Gastroesophageal sphincter (tissue), 4 donors: Measurements from ENCODE around the gene C19orf47. TPM values are rescaled to one million over a fixed set of nuclear protein-coding genes. Genes with fewer than 3 reads are reported as not detected.

Source experiments
- ATAC-seq: fragments of 150-250 bp; one replicate; pipeline ENCODE4 v1.9.1; 2016; ENCODE audit warnings: mild to moderate bottlenecking, moderate library complexity
- H3K27ac ChIP-seq, 4 donors: fragments of 200-600 bp; sonication (generic) in 3 of 4; 1 replicate in 3 of 4; 2 replicates in 1 of 4; pipeline ENCODE4 v1.5.1; 2016 to 2019
- H3K27me3 ChIP-seq: fragments of 200-600 bp; sonication (generic); one replicate; pipeline ENCODE4 v1.5.1; 2019
- H3K36me3 ChIP-seq, 2 donors: fragments of 200-600 bp; sonication (generic); one replicate each; pipeline ENCODE4 v1.5.1; 2019; ENCODE audit warnings: control low read depth in 1 of 2
- H3K4me1 ChIP-seq, 3 donors: fragments of 200-600 bp; sonication (generic); 1 replicate in 2 of 3; 2 replicates in 1 of 3; pipeline ENCODE4 v1.5.1; 2016 to 2019; ENCODE audit warnings: control low read depth in 2 of 3
- H3K4me3 ChIP-seq, 2 donors: fragments of 200-600 bp; sonication (generic); one replicate each; pipeline ENCODE4 v1.5.1; 2019; ENCODE audit warnings: mild to moderate bottlenecking in 1 of 2, moderate library complexity in 1 of 2
- H3K9me3 ChIP-seq, 3 donors: fragments of 200-600 bp; sonication (generic); one replicate each; pipeline ENCODE4 v1.5.1; 2017 to 2019; ENCODE audit warnings: control low read depth in 2 of 3
- CTCF ChIP-seq, 4 experiments: fragments of 200-600 bp in 2 of 4; fragments of 450-650 bp in 2 of 4; sonication (generic) in 1 of 4; IDR thresholded peaks; one replicate each; pipeline ENCODE4 v1.5.1; 2017 to 2019; ENCODE audit warnings: antibody characterized with exemption in 4 of 4, mild to moderate bottlenecking in 2 of 4, moderate library complexity in 2 of 4
- EP300 ChIP-seq: sonication (generic); formaldehyde crosslinking; IDR thresholded peaks from one replicate; pipeline ENCODE4 v1.6.1; 2017; ENCODE audit warnings: antibody characterized with exemption, mild to moderate bottlenecking
- POLR2A ChIP-seq, 2 donors: fragments of 450-650 bp; IDR thresholded peaks; one replicate each; pipeline ENCODE4 v1.6.1; 2017; ENCODE audit warnings: antibody characterized with exemption in 2 of 2, mild to moderate bottlenecking in 2 of 2, moderate library complexity in 1 of 2
- POLR2AphosphoS5 ChIP-seq: sonication (generic); formaldehyde crosslinking; IDR thresholded peaks from one replicate; pipeline ENCODE4 v1.6.1; 2017; ENCODE audit warnings: antibody characterized with exemption
- whole genome bisulfite sequencing, 2 donors: methylation state at CpG; one replicate each; pipeline ENCODE4 v1.1.5; 2018; ENCODE audit warnings: low coverage in 1 of 2; 5-methylcytosine and 5-hydroxymethylcytosine counted together
- total RNA-seq, 4 donors: library from RNA; depleted of rRNA; stranded (reverse); fragments of >200 nt; gene quantifications; one replicate each; pipeline ENCODE4 v1.1.0, GENCODE V29; 2016

C19orf47 gene
- total RNA-seq, 4 donors from 2014 or later = 10.0 to 29.7 (median 19.2) TPM

DNA sequence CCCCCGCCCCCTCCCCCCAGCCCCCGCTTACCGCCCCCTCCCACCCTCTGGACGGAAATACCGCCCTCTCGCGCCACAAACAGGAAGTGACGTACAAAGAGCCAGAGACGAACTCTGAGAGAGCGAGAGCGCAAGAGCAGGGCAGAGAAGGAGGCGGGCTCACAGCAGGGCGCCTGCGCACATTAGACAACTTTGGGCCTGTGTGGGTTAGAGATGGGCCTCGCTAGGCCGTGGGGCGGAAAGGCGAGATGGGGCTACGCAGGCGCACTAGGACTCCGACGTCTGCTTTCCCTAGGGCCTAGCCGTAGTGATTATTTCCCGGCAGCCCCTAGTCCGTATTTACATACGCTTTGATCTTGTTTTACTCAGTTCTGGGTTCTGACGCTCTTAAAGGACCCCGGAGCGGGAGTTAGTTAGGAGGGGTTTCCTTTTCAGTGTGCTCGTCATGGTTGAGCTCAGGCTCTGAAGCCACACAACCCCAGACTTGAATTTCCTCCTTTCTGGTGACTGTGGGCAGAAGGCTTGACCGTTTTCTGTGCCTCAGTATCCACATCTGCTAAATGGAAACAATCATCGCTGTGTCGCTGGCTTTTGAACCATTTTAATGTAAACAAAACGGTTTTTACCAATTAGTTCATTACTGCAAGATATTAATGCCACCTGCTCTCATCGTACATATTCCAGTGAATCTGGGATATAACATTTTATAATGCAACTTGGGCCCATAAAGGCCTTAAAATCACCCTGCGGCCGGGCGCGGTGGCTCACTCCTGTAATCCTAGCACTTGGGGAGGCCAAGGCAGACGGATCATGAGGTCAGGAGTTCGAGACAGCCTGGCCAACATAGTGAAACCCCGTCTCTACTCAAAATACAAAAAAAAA is 62.6 kb downstream of the C19orf47 start:
- peak; percentile 98 for ATAC-seq
- Histone ChIP-seq H3K9me3 (no peaks in the 10 kb centered on the region), H3K4me1 (peaks cover 0 to 51% (median 36%) of the 10 kb centered on the region in 3 donors), H3K36me3 (peaks cover 0 to 8% of the 10 kb centered on the region in 2 donors), H3K27ac (peak overlapping the region; percentile 70 to 98 (median 94)), H3K4me3 (peak overlapping the region; percentile 85 to 87), H3K27me3 (no peaks in the 10 kb centered on the region)
- 11 to 18% methylated on average over 16 to 22 of the region's 42 CpGs for WGBS, 2 donors
- TF ChIP-seq CTCF (IDR thresholded peaks at IDR 0.05) (no peak), POLR2A (IDR thresholded peaks at IDR 0.05) (no peak), EP300 (no peak), POLR2AphosphoS5 (peak; percentile 57)

DNA sequence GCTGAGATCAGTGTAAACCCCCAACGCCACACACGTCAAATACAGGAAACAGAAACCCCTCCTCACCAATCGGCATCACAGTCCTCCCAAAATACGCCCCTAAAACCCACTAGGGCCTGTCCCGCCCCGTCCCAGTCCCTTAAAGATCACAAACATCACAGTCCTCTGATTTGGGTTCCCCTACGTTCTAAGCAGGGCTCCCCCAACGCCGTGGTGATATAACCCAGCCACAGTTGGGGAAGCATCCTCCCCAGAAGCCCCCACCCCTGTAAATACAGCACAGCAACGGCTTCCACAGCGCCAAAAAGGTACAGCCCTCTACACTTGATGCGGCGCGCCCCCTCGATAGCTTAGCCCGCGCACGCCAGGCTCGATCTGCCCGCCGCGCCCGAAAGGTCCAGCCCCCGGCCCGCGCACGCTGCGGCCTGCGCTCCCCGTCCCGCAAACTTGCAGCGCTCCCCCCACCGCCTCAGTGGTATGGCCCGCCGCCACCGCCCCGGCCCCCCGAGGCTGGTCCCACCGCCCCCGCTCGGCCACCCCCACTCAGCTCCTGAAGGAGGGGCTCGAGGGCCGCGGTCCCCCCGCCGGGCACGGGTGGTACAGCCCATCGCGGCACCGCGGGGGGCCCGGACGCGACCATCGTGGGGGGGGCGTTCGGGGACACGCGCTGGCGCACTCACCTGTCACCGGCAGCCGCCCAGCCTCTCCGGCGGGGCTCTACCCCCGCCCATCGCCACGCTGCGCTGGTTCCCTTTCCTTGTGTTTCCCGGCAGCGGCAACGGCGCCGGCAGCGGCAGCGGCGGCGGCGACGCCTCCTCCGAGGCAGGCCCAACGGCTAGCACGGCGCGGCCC is 63.5 kb downstream of the C19orf47 start, which contains the start of gene AKT2:
Gene AKT2 (minus strand): TSS at position 845 of the 852 bp plus-strand sequence. CDS start 20,078 bp downstream, outside the sequence.
- TF ChIP-seq CTCF (IDR thresholded peaks at IDR 0.05) = no peak
- TF ChIP-seq EP300 = no peak
- peak in 1 of 2 donors; percentile 29 for TF ChIP-seq POLR2A (IDR thresholded peaks at IDR 0.05)
- Histone ChIP-seq H3K36me3 (peaks cover 0 to 8% of the 10 kb centered on the region in 2 donors), H3K4me3 (peak within 1 kb of the TSS; percentile 85 to 87), H3K27ac (peak within 1 kb of the TSS; percentile 70 to 98 (median 94)), H3K9me3 (no peaks in the 10 kb centered on the region), H3K27me3 (no peaks in the 10 kb centered on the region), H3K4me1 (peaks cover 0 to 59% (median 45%) of the 10 kb centered on the region in 3 donors)
- 0% methylated on average over 2 to 6 of the region's 84 CpGs for WGBS, 2 donors
- peak; percentile 59 for ATAC-seq

DNA sequence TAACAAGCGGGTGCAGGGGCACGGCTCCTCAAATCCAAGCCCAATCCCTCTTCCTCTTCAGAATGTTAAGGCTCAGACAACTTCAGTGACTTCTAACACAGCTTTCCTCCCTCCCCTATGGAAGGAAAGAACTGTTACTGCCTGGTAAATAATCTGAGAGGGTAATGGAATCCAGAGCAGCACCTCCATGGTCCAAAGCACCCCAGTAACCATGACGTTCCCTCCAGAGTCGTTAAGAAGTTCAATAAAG is 64.0 kb downstream of the C19orf47 start:
- ATAC-seq = no peak
- Histone ChIP-seq H3K4me3 (peak overlapping the region; percentile 85 to 87), H3K27ac (peak overlapping the region; percentile 70 to 98 (median 94)), H3K27me3 (no peaks in the 10 kb centered on the region), H3K36me3 (peaks cover 0 to 8% of the 10 kb centered on the region in 2 donors), H3K9me3 (no peaks in the 10 kb centered on the region), H3K4me1 (peaks cover 0 to 65% (median 50%) of the 10 kb centered on the region in 3 donors)
- 16% methylated on average over 4 of the region's 4 CpGs; no CpG with 5 or more reads in 1 of the 2 donors for WGBS, 2 donors
- TF ChIP-seq EP300 (no peak), CTCF (IDR thresholded peaks at IDR 0.05) (no peak), POLR2A (IDR thresholded peaks at IDR 0.05) (no peak), POLR2AphosphoS5 (no peak)

- Histone ChIP-seq H3K36me3 (peaks cover 0 to 8% of the 10 kb centered on the region in 2 donors), H3K27me3 (no peaks in the 10 kb centered on the region), H3K9me3 (no peaks in the 10 kb centered on the region), H3K4me3 (peak overlapping the region; percentile 85 to 87), H3K4me1 (peaks cover 0 to 70% (median 56%) of the 10 kb centered on the region in 3 donors), H3K27ac (peak overlapping the region in 3 of 4 donors; percentile 90 to 98 (median 97))
- 19% methylated on average over 5 of the region's 12 CpGs; no CpG with 5 or more reads in 1 of the 2 donors for WGBS, 2 donors
- ATAC-seq = no peak
- TF ChIP-seq POLR2A (IDR thresholded peaks at IDR 0.05) = no peak
- TF ChIP-seq POLR2AphosphoS5 = no peak
- TF ChIP-seq EP300 = no peak
- no peak for TF ChIP-seq CTCF (IDR thresholded peaks at IDR 0.05)
Measured at GRCh38 chr19:40283414-40284250, 64.6 kb downstream of the C19orf47 start.
